HEK293 (cell line): ENCODE data around the gene NPFFR2.
A peak's percentile ranks its signal among the peaks of the same experiment; 100 is the strongest.

Experiments used
- CTCF ChIA-PET: fragments of 350-600 bp; formaldehyde crosslinking; extraction: SDS; loops from one replicate; lab custom pipeline; 2021; ENCODE audit warnings: antibody characterized with exemption; lab: Yijun Ruan, JAX
- POLR2A ChIA-PET: fragments of 300-600 bp; formaldehyde crosslinking; extraction: SDS; loops from one replicate; lab custom pipeline; 2020; ENCODE audit warnings: antibody characterized with exemption, inconsistent platforms; lab: Yijun Ruan, JAX
- H3K27ac ChIP-seq: fragments of 200-500 bp; sonication (Bioruptor generic); 2 replicates; pipeline ENCODE4 v1.5.1; 2014; ENCODE audit warnings: low read depth, low read length, control low read depth, inconsistent platforms; ENCODE audit errors: extremely low read depth
- H3K36me3 ChIP-seq, 2 experiments: fragments of 200-500 bp in 1 of 2; sonication (Bioruptor generic) in 1 of 2; 1 replicate in 1 of 2; 2 replicates in 1 of 2; pipeline ENCODE4 v1.5.1; 2014 to 2017; ENCODE audit warnings: inconsistent platforms in 2 of 2, low read length in 2 of 2; ENCODE audit not compliant: control insufficient read depth in 2 of 2, insufficient read depth in 1 of 2
- H3K4me1 ChIP-seq: fragments of 200-500 bp; sonication (Bioruptor generic); 2 replicates; pipeline ENCODE4 v1.5.1; 2014; ENCODE audit warnings: mild to moderate bottlenecking, low read length, inconsistent platforms; ENCODE audit not compliant: control insufficient read depth, insufficient read depth
- H3K4me3 ChIP-seq: 2 replicates; pipeline ENCODE4 v1.5.1; 2011; ENCODE audit warnings: low read depth, mild to moderate bottlenecking, control low read depth, low read length, moderate library complexity
- H3K9me3 ChIP-seq: fragments of 200-500 bp; sonication (Bioruptor generic); 2 replicates; pipeline ENCODE4 v1.5.1; 2014; ENCODE audit warnings: low read depth, low read length, inconsistent platforms; ENCODE audit not compliant: control insufficient read depth, insufficient read depth
- SP3 ChIP-seq: fragments of 450-650 bp; formaldehyde crosslinking; IDR thresholded peaks from 2 replicates; pipeline ENCODE4 v1.5.1; 2016; ENCODE audit warnings: missing biosample characterization, missing genetic modification characterization
- SP7 ChIP-seq: fragments of 450-650 bp; formaldehyde crosslinking; IDR thresholded peaks from 2 replicates; pipeline ENCODE4 v1.5.1; 2016; ENCODE audit warnings: missing biosample characterization, missing genetic modification characterization
- YY1 ChIP-seq: fragments of 450-650 bp; formaldehyde crosslinking; IDR thresholded peaks from 2 replicates; pipeline ENCODE4 v1.5.1; 2018; ENCODE audit warnings: missing biosample characterization, missing genetic modification characterization
- ZBTB20 ChIP-seq: fragments of 450-650 bp; formaldehyde crosslinking; IDR thresholded peaks from 2 replicates; pipeline ENCODE4 v1.5.1; 2016; ENCODE audit warnings: missing biosample characterization, missing genetic modification characterization
- ZBTB21 ChIP-seq: fragments of 450-650 bp; formaldehyde crosslinking; IDR thresholded peaks from 2 replicates; pipeline ENCODE4 v1.5.1; 2017; ENCODE audit warnings: missing biosample characterization, missing genetic modification characterization
- ZFHX2 ChIP-seq: fragments of 450-650 bp; formaldehyde crosslinking; conservative IDR thresholded peaks from 2 replicates; pipeline ENCODE4 v1.5.1; 2016; ENCODE audit warnings: missing biosample characterization, missing genetic modification characterization
- ZFP37 ChIP-seq: fragments of 450-650 bp; formaldehyde crosslinking; IDR thresholded peaks from 2 replicates; pipeline ENCODE4 v1.5.1; 2016; ENCODE audit warnings: missing biosample characterization, missing genetic modification characterization
- ZNF157 ChIP-seq: fragments of 450-650 bp; formaldehyde crosslinking; IDR thresholded peaks from 2 replicates; pipeline ENCODE4 v1.5.1; 2016; ENCODE audit warnings: missing biosample characterization, missing genetic modification characterization
- ZNF169 ChIP-seq: fragments of 450-650 bp; formaldehyde crosslinking; IDR thresholded peaks from 2 replicates; pipeline ENCODE4 v1.5.1; 2016; ENCODE audit warnings: missing biosample characterization, missing genetic modification characterization
- ZNF221 ChIP-seq: fragments of 450-650 bp; formaldehyde crosslinking; IDR thresholded peaks from 2 replicates; pipeline ENCODE4 v1.5.1; 2017; ENCODE audit warnings: missing biosample characterization, missing genetic modification characterization, borderline replicate concordance
- ZNF324 ChIP-seq: fragments of 450-650 bp; formaldehyde crosslinking; IDR thresholded peaks from 2 replicates; pipeline ENCODE4 v1.5.1; 2016; ENCODE audit warnings: missing biosample characterization, missing genetic modification characterization
- ZNF354C ChIP-seq: fragments of 450-650 bp; formaldehyde crosslinking; IDR thresholded peaks from 2 replicates; pipeline ENCODE4 v1.5.1; 2016; ENCODE audit warnings: missing biosample characterization, missing genetic modification characterization, low read depth, borderline replicate concordance
- ZNF37A ChIP-seq: fragments of 450-650 bp; IDR thresholded peaks from 2 replicates; pipeline ENCODE4 v1.5.1; 2018; ENCODE audit warnings: missing biosample characterization, missing genetic modification characterization
- ZNF48 ChIP-seq: fragments of 450-650 bp; formaldehyde crosslinking; IDR thresholded peaks from 2 replicates; pipeline ENCODE4 v1.5.1; 2016; ENCODE audit warnings: missing biosample characterization, missing genetic modification characterization
- ZNF514 ChIP-seq: fragments of 450-650 bp; formaldehyde crosslinking; IDR thresholded peaks from 2 replicates; pipeline ENCODE4 v1.5.1; 2016; ENCODE audit warnings: missing biosample characterization, missing genetic modification characterization
- ZNF555 ChIP-seq: fragments of 450-650 bp; formaldehyde crosslinking; conservative IDR thresholded peaks from 2 replicates; pipeline ENCODE4 v1.5.1; 2017; ENCODE audit warnings: missing biosample characterization, mild to moderate bottlenecking, missing genetic modification characterization, inconsistent platforms
- ZNF596 ChIP-seq: fragments of 450-650 bp; IDR thresholded peaks from 2 replicates; pipeline ENCODE4 v1.5.0; 2018; ENCODE audit warnings: missing biosample characterization, mild to moderate bottlenecking, missing genetic modification characterization, moderate library complexity
- ZNF658 ChIP-seq: fragments of 450-650 bp; formaldehyde crosslinking; IDR thresholded peaks from 2 replicates; pipeline ENCODE4; 2016; ENCODE audit warnings: missing biosample characterization, missing genetic modification characterization
- ZNF677 ChIP-seq: fragments of 450-650 bp; IDR thresholded peaks from 2 replicates; pipeline ENCODE4 v1.5.0; 2018; ENCODE audit warnings: missing biosample characterization, mild to moderate bottlenecking, missing genetic modification characterization, moderate library complexity
- TF ChIP-seq, protein P1 (sequence below): fragments of 450-650 bp; formaldehyde crosslinking; conservative IDR thresholded peaks from 2 replicates; pipeline ENCODE4 v1.5.1; 2016; ENCODE audit warnings: low read depth, missing biosample characterization, missing genetic modification characterization
- TF ChIP-seq, protein P2 (sequence below): fragments of 450-650 bp; formaldehyde crosslinking; optimal IDR thresholded peaks from 2 replicates; pipeline ENCODE3; 2016; ENCODE audit warnings: missing biosample characterization, mild to moderate bottlenecking, missing genetic modification characterization
- TF ChIP-seq, protein P3 (sequence below): fragments of 450-650 bp; formaldehyde crosslinking; IDR thresholded peaks from 2 replicates; pipeline ENCODE4 v1.5.1; 2016; ENCODE audit warnings: missing biosample characterization, missing genetic modification characterization
- TF ChIP-seq, protein P4 (sequence below): fragments of 450-650 bp; formaldehyde crosslinking; IDR thresholded peaks from 2 replicates; pipeline ENCODE4 v1.5.1; 2016; ENCODE audit warnings: missing biosample characterization, missing genetic modification characterization, low read depth
- TF ChIP-seq, protein P5 (sequence below): fragments of 450-650 bp; IDR thresholded peaks from 2 replicates; pipeline ENCODE4 v1.5.1; 2018; ENCODE audit warnings: missing biosample characterization, missing genetic modification characterization
- TF ChIP-seq, protein P6 (sequence below): fragments of 450-650 bp; formaldehyde crosslinking; IDR thresholded peaks from 2 replicates; pipeline ENCODE4 v1.5.1; 2017; ENCODE audit warnings: missing biosample characterization, missing genetic modification characterization

The NPFFR2 gene

DNA sequence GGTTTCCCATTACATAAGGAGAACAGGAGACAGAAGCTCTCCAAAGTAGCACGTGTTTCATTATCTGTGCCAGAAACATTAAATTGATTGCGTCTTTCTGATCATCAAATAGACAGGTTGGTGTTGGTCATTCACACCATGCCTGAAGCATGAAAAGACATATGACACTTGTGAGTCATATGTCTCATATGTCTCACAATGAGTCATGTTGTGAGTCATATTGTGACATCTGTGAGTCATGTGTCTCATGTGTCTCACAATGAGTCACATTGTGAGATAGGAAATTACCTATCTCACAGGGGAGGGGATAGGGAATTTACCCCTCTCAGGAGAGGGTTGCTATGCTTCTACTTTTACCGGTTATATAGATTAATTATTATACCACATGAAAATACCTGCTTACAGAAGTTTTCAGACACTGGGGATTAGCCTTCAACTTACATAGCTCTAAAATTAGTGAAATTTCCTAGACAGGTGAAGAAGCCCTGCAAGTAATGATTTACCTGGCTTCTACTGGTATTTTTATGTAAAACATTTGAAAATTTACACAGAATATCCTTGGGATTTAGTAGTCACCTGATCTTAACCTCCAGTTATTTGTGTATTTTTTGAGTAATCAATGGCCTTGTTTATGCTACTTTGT lies 80.8 kb downstream of the NPFFR2 start (continued):
- TF ChIP-seq, protein P1, sequence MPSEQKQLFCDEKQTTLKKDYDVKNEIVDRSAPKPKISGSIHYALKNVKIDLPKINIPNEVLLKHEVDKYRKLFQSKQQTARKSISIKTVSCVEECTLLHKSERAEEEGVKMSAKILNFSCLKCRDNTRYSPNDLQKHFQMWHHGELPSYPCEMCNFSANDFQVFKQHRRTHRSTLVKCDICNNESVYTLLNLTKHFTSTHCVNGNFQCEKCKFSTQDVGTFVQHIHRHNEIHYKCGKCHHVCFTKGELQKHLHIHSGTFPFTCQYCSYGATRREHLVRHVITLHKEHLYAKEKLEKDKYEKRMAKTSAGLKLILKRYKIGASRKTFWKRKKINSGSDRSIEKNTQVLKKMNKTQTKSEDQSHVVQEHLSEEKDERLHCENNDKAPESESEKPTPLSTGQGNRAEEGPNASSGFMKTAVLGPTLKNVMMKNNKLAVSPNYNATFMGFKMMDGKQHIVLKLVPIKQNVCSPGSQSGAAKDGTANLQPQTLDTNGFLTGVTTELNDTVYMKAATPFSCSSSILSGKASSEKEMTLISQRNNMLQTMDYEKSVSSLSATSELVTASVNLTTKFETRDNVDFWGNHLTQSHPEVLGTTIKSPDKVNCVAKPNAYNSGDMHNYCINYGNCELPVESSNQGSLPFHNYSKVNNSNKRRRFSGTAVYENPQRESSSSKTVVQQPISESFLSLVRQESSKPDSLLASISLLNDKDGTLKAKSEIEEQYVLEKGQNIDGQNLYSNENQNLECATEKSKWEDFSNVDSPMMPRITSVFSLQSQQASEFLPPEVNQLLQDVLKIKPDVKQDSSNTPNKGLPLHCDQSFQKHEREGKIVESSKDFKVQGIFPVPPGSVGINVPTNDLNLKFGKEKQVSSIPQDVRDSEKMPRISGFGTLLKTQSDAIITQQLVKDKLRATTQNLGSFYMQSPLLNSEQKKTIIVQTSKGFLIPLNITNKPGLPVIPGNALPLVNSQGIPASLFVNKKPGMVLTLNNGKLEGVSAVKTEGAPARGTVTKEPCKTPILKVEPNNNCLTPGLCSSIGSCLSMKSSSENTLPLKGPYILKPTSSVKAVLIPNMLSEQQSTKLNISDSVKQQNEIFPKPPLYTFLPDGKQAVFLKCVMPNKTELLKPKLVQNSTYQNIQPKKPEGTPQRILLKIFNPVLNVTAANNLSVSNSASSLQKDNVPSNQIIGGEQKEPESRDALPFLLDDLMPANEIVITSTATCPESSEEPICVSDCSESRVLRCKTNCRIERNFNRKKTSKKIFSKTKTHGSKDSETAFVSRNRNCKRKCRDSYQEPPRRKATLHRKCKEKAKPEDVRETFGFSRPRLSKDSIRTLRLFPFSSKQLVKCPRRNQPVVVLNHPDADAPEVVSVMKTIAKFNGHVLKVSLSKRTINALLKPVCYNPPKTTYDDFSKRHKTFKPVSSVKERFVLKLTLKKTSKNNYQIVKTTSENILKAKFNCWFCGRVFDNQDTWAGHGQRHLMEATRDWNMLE, result peak; percentile 58
- TF ChIP-seq ZNF354C (tag by site-specific recombination) (no peak), ZNF677 (tag by site-specific recombination) (no peak), ZNF596 (no peak), ZBTB21 (tag by site-specific recombination) (peak; percentile 90), ZNF514 (tag by site-specific recombination) (no peak), ZNF324 (peak; percentile 96), SP3 (tag by site-specific recombination) (peak; percentile 83), SP7 (tag by site-specific recombination) (peak; percentile 94), ZFHX2 (tag by site-specific recombination) (no peak)
- TF ChIP-seq, protein P2, sequence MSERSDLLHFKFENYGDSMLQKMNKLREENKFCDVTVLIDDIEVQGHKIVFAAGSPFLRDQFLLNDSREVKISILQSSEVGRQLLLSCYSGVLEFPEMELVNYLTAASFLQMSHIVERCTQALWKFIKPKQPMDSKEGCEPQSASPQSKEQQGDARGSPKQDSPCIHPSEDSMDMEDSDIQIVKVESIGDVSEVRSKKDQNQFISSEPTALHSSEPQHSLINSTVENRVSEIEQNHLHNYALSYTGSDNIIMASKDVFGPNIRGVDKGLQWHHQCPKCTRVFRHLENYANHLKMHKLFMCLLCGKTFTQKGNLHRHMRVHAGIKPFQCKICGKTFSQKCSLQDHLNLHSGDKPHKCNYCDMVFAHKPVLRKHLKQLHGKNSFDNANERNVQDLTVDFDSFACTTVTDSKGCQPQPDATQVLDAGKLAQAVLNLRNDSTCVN, result no peak
- TF ChIP-seq, protein P3, sequence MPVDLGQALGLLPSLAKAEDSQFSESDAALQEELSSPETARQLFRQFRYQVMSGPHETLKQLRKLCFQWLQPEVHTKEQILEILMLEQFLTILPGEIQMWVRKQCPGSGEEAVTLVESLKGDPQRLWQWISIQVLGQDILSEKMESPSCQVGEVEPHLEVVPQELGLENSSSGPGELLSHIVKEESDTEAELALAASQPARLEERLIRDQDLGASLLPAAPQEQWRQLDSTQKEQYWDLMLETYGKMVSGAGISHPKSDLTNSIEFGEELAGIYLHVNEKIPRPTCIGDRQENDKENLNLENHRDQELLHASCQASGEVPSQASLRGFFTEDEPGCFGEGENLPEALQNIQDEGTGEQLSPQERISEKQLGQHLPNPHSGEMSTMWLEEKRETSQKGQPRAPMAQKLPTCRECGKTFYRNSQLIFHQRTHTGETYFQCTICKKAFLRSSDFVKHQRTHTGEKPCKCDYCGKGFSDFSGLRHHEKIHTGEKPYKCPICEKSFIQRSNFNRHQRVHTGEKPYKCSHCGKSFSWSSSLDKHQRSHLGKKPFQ, result no peak
- TF ChIP-seq, protein P4, sequence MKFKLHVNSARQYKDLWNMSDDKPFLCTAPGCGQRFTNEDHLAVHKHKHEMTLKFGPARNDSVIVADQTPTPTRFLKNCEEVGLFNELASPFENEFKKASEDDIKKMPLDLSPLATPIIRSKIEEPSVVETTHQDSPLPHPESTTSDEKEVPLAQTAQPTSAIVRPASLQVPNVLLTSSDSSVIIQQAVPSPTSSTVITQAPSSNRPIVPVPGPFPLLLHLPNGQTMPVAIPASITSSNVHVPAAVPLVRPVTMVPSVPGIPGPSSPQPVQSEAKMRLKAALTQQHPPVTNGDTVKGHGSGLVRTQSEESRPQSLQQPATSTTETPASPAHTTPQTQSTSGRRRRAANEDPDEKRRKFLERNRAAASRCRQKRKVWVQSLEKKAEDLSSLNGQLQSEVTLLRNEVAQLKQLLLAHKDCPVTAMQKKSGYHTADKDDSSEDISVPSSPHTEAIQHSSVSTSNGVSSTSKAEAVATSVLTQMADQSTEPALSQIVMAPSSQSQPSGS (tag by site-specific recombination), result peak; percentile 59
- TF ChIP-seq, all 188 proteins: peak for 58

DNA sequence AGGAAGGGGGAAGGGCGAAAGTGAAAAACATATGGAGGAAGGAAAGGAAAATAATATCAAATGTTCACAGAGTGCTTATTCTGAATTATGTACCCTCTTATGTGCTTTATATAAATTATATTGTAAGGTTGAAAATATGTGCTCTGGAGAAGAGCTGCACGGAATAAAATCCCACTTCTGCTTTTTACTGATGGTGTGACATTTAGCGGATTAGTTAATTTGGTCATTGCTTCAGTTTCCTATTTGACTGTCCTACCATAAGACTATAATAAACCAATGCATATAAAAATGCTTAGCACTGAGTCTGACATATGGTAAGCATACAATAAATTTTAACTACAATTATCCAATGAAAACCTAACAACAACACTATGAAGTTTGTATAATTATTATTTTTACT lies 86.2 kb downstream of the NPFFR2 start:
- H3K4me1 ChIP-seq, result no peaks in the 10 kb centered on the region
- no peaks in the 10 kb centered on the region for H3K36me3 ChIP-seq
- H3K9me3 ChIP-seq, result no peaks in the 10 kb centered on the region
- POLR2A ChIA-PET, result no interaction called here
- CTCF ChIA-PET, result no interaction called here
- no peak overlapping the region for H3K27ac ChIP-seq
- no peak overlapping the region for H3K4me3 ChIP-seq
- TF ChIP-seq ZNF555 (tag by site-specific recombination), result no peak
- TF ChIP-seq, protein P5, sequence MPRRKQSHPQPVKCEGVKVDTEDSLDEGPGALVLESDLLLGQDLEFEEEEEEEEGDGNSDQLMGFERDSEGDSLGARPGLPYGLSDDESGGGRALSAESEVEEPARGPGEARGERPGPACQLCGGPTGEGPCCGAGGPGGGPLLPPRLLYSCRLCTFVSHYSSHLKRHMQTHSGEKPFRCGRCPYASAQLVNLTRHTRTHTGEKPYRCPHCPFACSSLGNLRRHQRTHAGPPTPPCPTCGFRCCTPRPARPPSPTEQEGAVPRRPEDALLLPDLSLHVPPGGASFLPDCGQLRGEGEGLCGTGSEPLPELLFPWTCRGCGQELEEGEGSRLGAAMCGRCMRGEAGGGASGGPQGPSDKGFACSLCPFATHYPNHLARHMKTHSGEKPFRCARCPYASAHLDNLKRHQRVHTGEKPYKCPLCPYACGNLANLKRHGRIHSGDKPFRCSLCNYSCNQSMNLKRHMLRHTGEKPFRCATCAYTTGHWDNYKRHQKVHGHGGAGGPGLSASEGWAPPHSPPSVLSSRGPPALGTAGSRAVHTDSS (tag by site-specific recombination), result no peak
- no peak for TF ChIP-seq ZNF221 (tag by site-specific recombination)
- TF ChIP-seq ZNF37A, result no peak
- no peak for TF ChIP-seq ZNF658 (tag by site-specific recombination)
- no peak for TF ChIP-seq ZNF48 (tag by site-specific recombination)
- TF ChIP-seq ZFP37 (tag by site-specific recombination), result no peak
- TF ChIP-seq ZNF157 (tag by site-specific recombination), result no peak
- TF ChIP-seq ZBTB20 (tag by site-specific recombination), result no peak
- TF ChIP-seq, protein P6, sequence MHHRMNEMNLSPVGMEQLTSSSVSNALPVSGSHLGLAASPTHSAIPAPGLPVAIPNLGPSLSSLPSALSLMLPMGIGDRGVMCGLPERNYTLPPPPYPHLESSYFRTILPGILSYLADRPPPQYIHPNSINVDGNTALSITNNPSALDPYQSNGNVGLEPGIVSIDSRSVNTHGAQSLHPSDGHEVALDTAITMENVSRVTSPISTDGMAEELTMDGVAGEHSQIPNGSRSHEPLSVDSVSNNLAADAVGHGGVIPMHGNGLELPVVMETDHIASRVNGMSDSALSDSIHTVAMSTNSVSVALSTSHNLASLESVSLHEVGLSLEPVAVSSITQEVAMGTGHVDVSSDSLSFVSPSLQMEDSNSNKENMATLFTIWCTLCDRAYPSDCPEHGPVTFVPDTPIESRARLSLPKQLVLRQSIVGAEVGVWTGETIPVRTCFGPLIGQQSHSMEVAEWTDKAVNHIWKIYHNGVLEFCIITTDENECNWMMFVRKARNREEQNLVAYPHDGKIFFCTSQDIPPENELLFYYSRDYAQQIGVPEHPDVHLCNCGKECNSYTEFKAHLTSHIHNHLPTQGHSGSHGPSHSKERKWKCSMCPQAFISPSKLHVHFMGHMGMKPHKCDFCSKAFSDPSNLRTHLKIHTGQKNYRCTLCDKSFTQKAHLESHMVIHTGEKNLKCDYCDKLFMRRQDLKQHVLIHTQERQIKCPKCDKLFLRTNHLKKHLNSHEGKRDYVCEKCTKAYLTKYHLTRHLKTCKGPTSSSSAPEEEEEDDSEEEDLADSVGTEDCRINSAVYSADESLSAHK, result no peak
- TF ChIP-seq ZNF169 (tag by site-specific recombination), result no peak
- TF ChIP-seq YY1 (tag by site-specific recombination), result no peak
